GM12891 (cell line): ENCODE measurements around the gene YIPF4.

Experiments
- POLR2A ChIP-seq: IDR thresholded peaks from 2 replicates; pipeline ENCODE4 v1.6.1; 2011; ENCODE audit warnings: low read depth, low read length, control low read depth
- POLR2AphosphoS5 ChIP-seq: IDR thresholded peaks from 2 replicates; pipeline ENCODE4 v1.6.1; 2011; ENCODE audit warnings: low read depth, low read length, control low read depth
- TAF1 ChIP-seq: IDR thresholded peaks from 2 replicates; pipeline ENCODE4 v1.6.1; 2011; ENCODE audit warnings: low read depth, low read length, control low read depth

DNA sequence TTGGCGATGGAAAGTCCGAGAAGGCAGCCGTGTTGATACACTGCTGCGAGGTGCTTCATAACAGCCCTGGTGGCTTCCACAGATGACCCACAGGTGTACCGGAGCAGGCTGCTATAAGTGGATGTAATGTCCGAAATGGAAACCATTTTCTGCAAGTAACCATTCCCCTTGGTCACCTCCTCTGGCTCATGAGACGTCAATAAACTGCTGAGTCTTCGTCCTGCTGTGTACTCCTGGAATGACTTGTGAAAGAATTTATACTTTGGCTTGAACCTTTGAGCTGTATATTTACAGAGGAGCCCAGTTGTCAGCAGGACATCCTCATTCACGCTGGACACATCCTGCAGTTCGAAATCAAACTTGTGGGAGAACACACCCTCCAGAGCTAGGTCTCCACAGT lies 27.4 kb upstream of the YIPF4 start:
- no peak for TF ChIP-seq TAF1
- no peak for TF ChIP-seq POLR2AphosphoS5
- no peak for TF ChIP-seq POLR2A
